Thyroid gland (tissue), 4 donors: ENCODE results near the gene PROZ. TPM values are rescaled to one million over a fixed set of nuclear protein-coding genes. Genes with fewer than 3 reads are reported as not detected.

ENCODE experiments used
- DNase-seq, 2 donors: peaks; one replicate each; pipeline ENCODE4 v3.0.0-alpha.2; 2019
- H3K27ac ChIP-seq, 3 donors: fragments of 200-600 bp; sonication (generic); 1 replicate in 2 of 3; 2 replicates in 1 of 3; pipeline ENCODE4 v1.5.1; 2016 to 2019; ENCODE audit warnings: mild to moderate bottlenecking in 1 of 3, moderate library complexity in 1 of 3
- H3K27me3 ChIP-seq: fragments of 200-600 bp; sonication (generic); one replicate; pipeline ENCODE4 v1.5.1; 2019
- H3K36me3 ChIP-seq, 2 donors: fragments of 200-600 bp; sonication (generic); one replicate each; pipeline ENCODE4 v1.5.1; 2016 to 2019
- H3K4me1 ChIP-seq, 2 donors: fragments of 200-600 bp; sonication (generic); one replicate each; pipeline ENCODE4 v1.5.1; 2017 to 2019
- H3K4me3 ChIP-seq, 3 donors: fragments of 200-600 bp; sonication (generic); replicated peaks in 1 of 3; 1 replicate in 2 of 3; 2 replicates in 1 of 3; pipeline ENCODE4 v1.5.1; 2016; ENCODE audit warnings: mild to moderate bottlenecking in 1 of 3
- H3K9me3 ChIP-seq: fragments of 200-600 bp; sonication (generic); one replicate; pipeline ENCODE4 v1.5.1; 2017
- POLR2A ChIP-seq, 2 donors: fragments of 450-650 bp; IDR thresholded peaks; one replicate each; pipeline ENCODE4 v1.6.1; 2017; ENCODE audit warnings: antibody characterized with exemption in 2 of 2, mild to moderate bottlenecking in 2 of 2, moderate library complexity in 1 of 2
- WGBS, 2 donors: methylation state at CpG; one replicate each; pipeline ENCODE4 v1.1.5; 2017; 5-methylcytosine and 5-hydroxymethylcytosine counted together
- intact Hi-C: fragments of 100-400 bp; cut with DNase I; formaldehyde crosslinking; loops from one replicate; pipeline ENCODE4 v1.15.1; 2023
- total RNA-seq, 4 donors: library from RNA; depleted of rRNA; stranded (reverse); fragments of >200 nt; gene quantifications; one replicate each; pipeline ENCODE4 v1.2.3, GENCODE V29; 2016
- TF ChIP-seq, protein P1 (sequence below), 6 experiments: fragments of 200-600 bp in 3 of 6; fragments of 450-650 bp in 3 of 6; sonication (generic) in 3 of 6; IDR thresholded peaks; one replicate each; pipeline ENCODE4 v1.5.1; 2016 to 2019; ENCODE audit warnings: antibody characterized with exemption in 6 of 6, mild to moderate bottlenecking in 2 of 6, inconsistent platforms in 1 of 6, moderate library complexity in 1 of 6

The PROZ gene
- total RNA-seq, 4 donors from 2014 or later, result not detected

DNA sequence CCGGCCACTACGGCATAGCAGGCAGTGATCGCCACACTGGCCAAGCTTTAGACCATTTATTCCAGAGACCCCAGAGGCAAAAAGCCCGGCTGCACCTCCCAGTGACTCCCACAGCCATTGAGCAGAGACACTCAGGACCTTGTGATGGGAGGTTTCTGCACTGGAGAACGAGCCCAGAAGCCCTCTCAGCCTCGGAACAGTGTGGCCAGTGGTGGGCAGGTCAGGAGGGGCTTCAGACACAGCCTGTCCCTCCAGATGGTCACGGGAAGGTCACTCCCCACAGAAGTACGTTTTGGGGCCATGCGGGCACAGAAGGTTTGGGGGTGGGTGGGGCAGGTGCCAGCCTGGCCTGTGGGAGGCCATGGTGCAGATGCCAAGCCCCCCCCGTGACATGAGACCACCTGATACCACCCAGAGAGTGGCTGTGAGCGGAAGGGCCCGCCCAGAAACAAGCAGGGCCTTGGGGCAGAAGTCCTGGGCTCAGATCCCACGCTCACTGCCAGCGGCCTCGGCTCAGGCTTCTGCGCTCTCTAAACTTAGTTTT lies 36.4 kb upstream of the PROZ start:
- no peak for DNase-seq
- intact Hi-C loops, result no loop called here
- no peaks in the 10 kb centered on the region for H3K36me3 ChIP-seq
- H3K27ac ChIP-seq, result no peak overlapping the region
- H3K9me3 ChIP-seq, result no peaks in the 10 kb centered on the region
- no peak for TF ChIP-seq POLR2A (IDR thresholded peaks at IDR 0.05)
- TF ChIP-seq, protein P1, sequence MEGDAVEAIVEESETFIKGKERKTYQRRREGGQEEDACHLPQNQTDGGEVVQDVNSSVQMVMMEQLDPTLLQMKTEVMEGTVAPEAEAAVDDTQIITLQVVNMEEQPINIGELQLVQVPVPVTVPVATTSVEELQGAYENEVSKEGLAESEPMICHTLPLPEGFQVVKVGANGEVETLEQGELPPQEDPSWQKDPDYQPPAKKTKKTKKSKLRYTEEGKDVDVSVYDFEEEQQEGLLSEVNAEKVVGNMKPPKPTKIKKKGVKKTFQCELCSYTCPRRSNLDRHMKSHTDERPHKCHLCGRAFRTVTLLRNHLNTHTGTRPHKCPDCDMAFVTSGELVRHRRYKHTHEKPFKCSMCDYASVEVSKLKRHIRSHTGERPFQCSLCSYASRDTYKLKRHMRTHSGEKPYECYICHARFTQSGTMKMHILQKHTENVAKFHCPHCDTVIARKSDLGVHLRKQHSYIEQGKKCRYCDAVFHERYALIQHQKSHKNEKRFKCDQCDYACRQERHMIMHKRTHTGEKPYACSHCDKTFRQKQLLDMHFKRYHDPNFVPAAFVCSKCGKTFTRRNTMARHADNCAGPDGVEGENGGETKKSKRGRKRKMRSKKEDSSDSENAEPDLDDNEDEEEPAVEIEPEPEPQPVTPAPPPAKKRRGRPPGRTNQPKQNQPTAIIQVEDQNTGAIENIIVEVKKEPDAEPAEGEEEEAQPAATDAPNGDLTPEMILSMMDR (IDR thresholded peaks at IDR 0.05), result no peak
- H3K4me1 ChIP-seq, result no peaks in the 10 kb centered on the region
- WGBS, 2 donors, result 74 to 77% methylated on average over 12 to 13 of the region's 16 CpGs
- no peak overlapping the region for H3K4me3 ChIP-seq
- no peaks in the 10 kb centered on the region for H3K27me3 ChIP-seq

DNA sequence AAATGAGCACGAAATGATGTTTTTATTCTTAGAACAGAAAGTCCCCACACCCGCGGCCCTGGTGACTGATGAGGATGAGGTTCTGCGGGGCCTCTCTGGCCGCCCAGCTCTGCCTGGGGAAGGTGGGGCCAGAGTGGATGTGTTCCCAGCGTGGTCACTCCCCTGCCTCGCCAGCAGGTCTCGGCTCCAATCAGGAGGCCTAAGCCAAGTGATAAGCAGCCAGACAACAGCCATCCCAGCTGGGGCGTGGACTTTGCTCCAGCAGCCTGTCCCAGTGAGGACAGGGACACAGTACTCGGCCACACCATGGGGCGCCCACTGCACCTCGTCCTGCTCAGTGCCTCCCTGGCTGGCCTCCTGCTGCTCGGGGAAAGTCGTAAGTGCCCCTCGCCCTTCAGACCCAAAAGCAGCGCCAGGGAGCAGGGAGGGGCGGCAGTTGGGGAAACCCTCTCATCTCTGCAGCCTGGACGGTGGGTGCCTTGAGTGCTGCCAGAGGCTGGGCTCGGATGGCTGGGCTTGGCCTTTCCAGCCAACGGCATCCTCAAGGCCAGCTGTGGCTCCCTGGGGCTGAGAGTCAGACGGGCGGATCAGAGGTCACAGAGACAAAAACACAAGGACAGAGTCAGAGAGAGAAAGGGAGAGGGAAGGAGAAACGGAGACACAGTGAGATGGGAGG lies 35.8 kb upstream of the PROZ start, which contains the start of gene F10:
Gene F10 (plus strand): TSS at position 250 of the 676 bp plus-strand sequence. CDS start 57 bp downstream, at position 307.
- no peak within 1 kb of the TSS for H3K27ac ChIP-seq
- no peak for DNase-seq
- 43 to 51% methylated on average over 19 to 22 of the region's 23 CpGs for WGBS, 2 donors
- no peak within 1 kb of the TSS for H3K4me3 ChIP-seq
- H3K36me3 ChIP-seq, result no peaks in the 10 kb centered on the region
- intact Hi-C loops, result no loop called here
- H3K27me3 ChIP-seq, result no peaks in the 10 kb centered on the region
- H3K4me1 ChIP-seq, result no peaks in the 10 kb centered on the region
- TF ChIP-seq, protein P1 (IDR thresholded peaks at IDR 0.05), result no peak
- no peak for TF ChIP-seq POLR2A (IDR thresholded peaks at IDR 0.05)
- H3K9me3 ChIP-seq, result no peaks in the 10 kb centered on the region

DNA sequence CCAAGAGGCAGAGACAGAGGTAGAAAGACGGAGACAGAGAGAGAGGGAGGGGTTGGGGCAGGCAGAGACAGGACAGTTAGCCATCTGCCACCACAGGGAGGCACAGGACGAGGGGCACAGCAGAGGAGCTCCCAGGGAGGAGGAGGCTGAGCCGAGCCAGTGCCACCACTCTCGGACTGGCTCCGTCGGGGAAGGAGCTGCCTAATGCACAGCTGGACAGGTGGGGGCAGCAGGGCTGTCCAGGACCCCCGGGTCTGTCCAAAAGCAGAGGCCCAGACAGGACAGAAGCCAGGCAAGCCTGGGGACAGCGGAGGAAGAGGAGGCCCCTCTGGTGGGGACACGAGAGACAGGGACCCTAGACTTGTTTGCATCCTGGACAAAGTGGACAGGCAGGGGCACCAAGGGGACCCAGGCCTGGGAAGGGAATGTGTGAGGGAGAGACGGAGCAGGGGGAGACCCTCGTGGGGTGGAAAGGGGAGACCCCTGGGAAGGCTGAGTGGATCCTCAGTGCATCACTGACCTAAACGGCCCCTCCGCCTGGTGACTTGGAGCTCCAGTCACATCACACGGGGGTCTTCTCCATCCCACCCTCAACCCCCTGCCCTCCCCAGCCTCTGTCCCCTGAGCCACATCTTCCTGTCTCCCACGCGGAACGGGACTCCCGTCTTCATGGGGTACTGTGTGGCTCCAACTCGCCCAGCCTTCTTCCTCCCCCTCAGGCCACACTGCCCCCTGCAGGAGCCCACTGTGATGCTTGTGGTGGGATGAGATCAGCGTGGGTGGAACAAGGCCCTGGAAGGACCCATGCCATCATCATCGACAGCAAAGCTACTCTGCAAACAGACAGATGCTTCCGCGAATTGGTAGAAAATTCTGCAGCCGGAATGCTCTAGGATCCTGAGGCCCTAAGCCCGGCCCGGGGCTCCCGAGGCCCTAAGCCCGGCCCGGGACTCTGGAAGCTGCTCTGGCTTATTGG lies 34.9 kb upstream of the PROZ start:
- Histone ChIP-seq H3K4me3 (no peak overlapping the region), H3K4me1 (no peaks in the 10 kb centered on the region), H3K27me3 (no peaks in the 10 kb centered on the region), H3K27ac (no peak overlapping the region), H3K9me3 (no peaks in the 10 kb centered on the region), H3K36me3 (no peaks in the 10 kb centered on the region)
- TF ChIP-seq, protein P1 (IDR thresholded peaks at IDR 0.05), result no peak
- TF ChIP-seq POLR2A (IDR thresholded peaks at IDR 0.05), result no peak
- 81% methylated on average over 29 of the region's 29 CpGs for WGBS, 2 donors
- intact Hi-C loops, result no loop called here
- no peak for DNase-seq

DNA sequence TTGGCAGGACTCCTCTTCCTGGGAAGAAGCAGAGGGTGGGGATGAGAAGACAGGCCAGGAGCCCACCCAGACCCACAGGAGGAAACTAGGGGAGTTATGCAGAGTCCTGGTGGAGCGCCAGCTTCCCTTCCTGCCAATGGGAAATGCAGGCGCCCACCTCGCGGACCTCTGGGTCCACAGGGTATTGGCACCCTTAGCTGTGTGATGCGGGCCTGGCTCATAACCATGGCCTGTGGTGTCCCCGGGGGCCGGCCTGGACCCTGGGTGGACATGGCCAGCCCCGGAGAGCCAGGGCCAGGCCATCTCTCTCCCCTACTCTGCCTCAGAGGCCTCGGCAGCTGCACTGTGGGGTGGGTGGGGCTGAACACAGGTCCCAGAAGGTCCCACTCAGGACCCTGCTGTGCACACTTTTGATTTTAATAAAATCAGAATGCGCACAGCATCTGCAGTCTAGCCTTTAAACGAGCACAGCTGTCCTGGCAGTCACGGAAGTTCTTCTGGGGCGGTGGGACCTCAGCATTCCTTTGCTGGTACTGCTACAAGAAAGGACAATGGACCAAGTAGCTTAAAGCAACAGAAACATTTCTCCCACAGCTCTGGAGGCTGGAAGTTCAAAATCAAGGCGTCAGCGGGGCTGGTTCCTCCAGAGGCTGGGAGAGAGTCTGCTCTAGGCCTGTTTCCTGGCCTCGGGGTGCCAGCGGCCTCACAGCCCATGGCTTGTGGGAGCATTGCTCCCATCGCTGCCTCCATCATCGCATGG lies 34.1 kb upstream of the PROZ start:
- intact Hi-C loops, result no loop called here
- TF ChIP-seq POLR2A (IDR thresholded peaks at IDR 0.05), result no peak
- TF ChIP-seq, protein P1 (IDR thresholded peaks at IDR 0.05), result no peak
- H3K4me1 ChIP-seq, result no peaks in the 10 kb centered on the region
- no peaks in the 10 kb centered on the region for H3K36me3 ChIP-seq
- no peak overlapping the region for H3K27ac ChIP-seq
- H3K9me3 ChIP-seq, result no peaks in the 10 kb centered on the region
- H3K4me3 ChIP-seq, result no peak overlapping the region
- no peak for DNase-seq
- 88 to 96% methylated on average over 12 to 16 of the region's 19 CpGs for WGBS, 2 donors
- H3K27me3 ChIP-seq, result no peaks in the 10 kb centered on the region
